Thoracic aorta (tissue), 2 donors: ENCODE data around the gene PADI4. TPM values are rescaled to one million over a fixed set of nuclear protein-coding genes. Genes with fewer than 3 reads are reported as not detected.

ENCODE experiments used
- ATAC-seq: fragments of 150-250 bp; one replicate; pipeline ENCODE4 v1.8.0; 2017; ENCODE audit warnings: low read depth; ENCODE audit not compliant: insufficient number of reproducible peaks, low FRiP score
- DNase-seq: peaks from one replicate; pipeline ENCODE4 v3.0.0-alpha.2; 2020; ENCODE audit warnings: low spot score
- H3K27ac ChIP-seq, 2 donors: fragments of 200-600 bp; sonication (generic); 1 replicate in 1 of 2; 2 replicates in 1 of 2; pipeline ENCODE4 v1.5.1; 2016; ENCODE audit warnings: mild to moderate bottlenecking in 2 of 2, moderate library complexity in 2 of 2
- H3K27me3 ChIP-seq: fragments of 200-600 bp; sonication (generic); replicated peaks from 2 replicates; pipeline ENCODE4 v1.6.0; 2016; ENCODE audit warnings: mild to moderate bottlenecking; ENCODE audit not compliant: insufficient read depth
- H3K36me3 ChIP-seq: fragments of 200-600 bp; sonication (generic); one replicate; pipeline ENCODE4 v1.5.1; 2016
- H3K4me1 ChIP-seq, 2 donors: fragments of 200-600 bp; sonication (generic); 1 replicate in 1 of 2; 2 replicates in 1 of 2; pipeline versions ENCODE4 v1.5.1 to v1.6.0; 2016; ENCODE audit warnings: low read depth in 2 of 2, mild to moderate bottlenecking in 1 of 2; ENCODE audit not compliant: control insufficient read depth in 1 of 2
- H3K4me3 ChIP-seq: fragments of 200-600 bp; sonication (generic); 2 replicates; pipeline ENCODE4 v1.5.1; 2016; ENCODE audit warnings: mild to moderate bottlenecking
- H3K9me3 ChIP-seq: fragments of 200-600 bp; sonication (generic); 2 replicates; pipeline ENCODE4 v1.5.1; 2016
- CTCF ChIP-seq: fragments of 200-600 bp; sonication (generic); IDR thresholded peaks from one replicate; pipeline ENCODE4 v1.5.1; 2019; ENCODE audit warnings: antibody characterized with exemption
- total RNA-seq, 2 donors: library from RNA; depleted of rRNA; stranded (reverse); fragments of >200 nt; gene quantifications; one replicate each; pipeline versions ENCODE4 v1.1.0 to v1.2.3, GENCODE V29; 2016

Gene PADI4
- total RNA-seq, 2 donors from 2014 or later, result 0.27 to 0.42 TPM

- Histone ChIP-seq H3K4me1 (no peaks in the 10 kb centered on the region), H3K4me3 (no peak overlapping the region), H3K27me3 (no peaks in the 10 kb centered on the region), H3K9me3 (no peaks in the 10 kb centered on the region), H3K36me3 (no peaks in the 10 kb centered on the region), H3K27ac (no peak overlapping the region)
- TF ChIP-seq CTCF, result no peak
- ATAC-seq (no peak), DNase-seq (no peak)
Observed at GRCh38 chr1:17263936-17264335, 44.1 kb upstream of the PADI4 start.

GRCh38 chr1:17264470-17264869 lies 43.5 kb upstream of the PADI4 start:
- Histone ChIP-seq H3K4me3 (no peak overlapping the region), H3K9me3 (no peaks in the 10 kb centered on the region), H3K27ac (no peak overlapping the region), H3K27me3 (no peaks in the 10 kb centered on the region), H3K36me3 (no peaks in the 10 kb centered on the region), H3K4me1 (no peaks in the 10 kb centered on the region)
- TF ChIP-seq CTCF, result no peak
- ATAC-seq (no peak), DNase-seq (no peak)

GRCh38 chr1:17265162-17265561 lies 42.8 kb upstream of the PADI4 start:
- TF ChIP-seq CTCF, result no peak
- Histone ChIP-seq H3K4me1 (no peaks in the 10 kb centered on the region), H3K27me3 (no peaks in the 10 kb centered on the region), H3K27ac (no peak overlapping the region), H3K9me3 (no peaks in the 10 kb centered on the region), H3K36me3 (no peaks in the 10 kb centered on the region), H3K4me3 (no peak overlapping the region)
- no peak for DNase-seq
- no peak for ATAC-seq

GRCh38 chr1:17265950-17266349 lies 42.0 kb upstream of the PADI4 start:
- no peak for ATAC-seq
- H3K4me3 ChIP-seq, result no peak overlapping the region
- TF ChIP-seq CTCF, result no peak

GRCh38 chr1:17270891-17271765 lies 36.9 kb upstream of the PADI4 start:
- H3K4me3 ChIP-seq, result no peak overlapping the region
- no peak for DNase-seq
- no peak overlapping the region for H3K27ac ChIP-seq
- no peaks in the 10 kb centered on the region for H3K27me3 ChIP-seq
- ATAC-seq, result no peak
- no peaks in the 10 kb centered on the region for H3K9me3 ChIP-seq
- H3K4me1 ChIP-seq, result no peaks in the 10 kb centered on the region
- no peak for TF ChIP-seq CTCF
- no peaks in the 10 kb centered on the region for H3K36me3 ChIP-seq

More at GRCh38 chr1:17265950-17266349, 42.0 kb upstream of the PADI4 start:
- Histone ChIP-seq H3K4me1 (no peaks in the 10 kb centered on the region), H3K9me3 (no peaks in the 10 kb centered on the region), H3K27me3 (no peaks in the 10 kb centered on the region), H3K27ac (no peak overlapping the region), H3K36me3 (no peaks in the 10 kb centered on the region)
- no peak for DNase-seq
